NCI-H1417 (cell line): Measurements from ENCODE around the gene MS4A18.
"Not testable (repeated sequence)": the region's sequence is repeated elsewhere in the genome, so short reads cannot be mapped to it uniquely, and the experiment has no call there.

ENCODE experiments used
- DNase-seq, 3 experiments: peaks; one replicate each; lab custom pipeline; 2025; lab: John Stamatoyannopoulos, UW

MS4A18 gene

GRCh38 chr11:60724420-60724819, at the start of gene MS4A18:
TSS of gene MS4A18 (plus strand) at chr11:60724720.
- no peak for DNase-seq

- not testable (repeated sequence) for DNase-seq
Observed at GRCh38 chr11:60678231-60678630, 46.3 kb upstream of the MS4A18 start.

DNA sequence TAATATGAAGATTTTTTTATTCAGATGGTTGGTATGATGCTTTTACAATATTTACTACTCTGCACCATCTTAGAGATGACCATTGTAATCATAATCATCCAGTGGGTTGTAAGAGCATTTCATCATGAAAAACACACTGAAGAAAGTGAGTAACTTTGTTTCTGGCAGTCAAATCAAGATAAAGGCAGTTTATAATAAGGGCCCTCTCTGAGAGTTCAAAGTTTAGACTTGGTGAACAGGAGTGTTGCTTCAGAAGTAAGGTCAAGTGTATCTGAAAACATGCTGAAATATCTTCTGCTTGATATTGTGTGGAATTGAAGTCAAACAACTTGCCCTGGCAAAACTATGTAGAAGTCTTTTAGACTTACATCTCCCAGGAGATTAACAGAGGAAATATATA, 44.6 kb upstream of the MS4A18 start:
- no peak for DNase-seq

DNA sequence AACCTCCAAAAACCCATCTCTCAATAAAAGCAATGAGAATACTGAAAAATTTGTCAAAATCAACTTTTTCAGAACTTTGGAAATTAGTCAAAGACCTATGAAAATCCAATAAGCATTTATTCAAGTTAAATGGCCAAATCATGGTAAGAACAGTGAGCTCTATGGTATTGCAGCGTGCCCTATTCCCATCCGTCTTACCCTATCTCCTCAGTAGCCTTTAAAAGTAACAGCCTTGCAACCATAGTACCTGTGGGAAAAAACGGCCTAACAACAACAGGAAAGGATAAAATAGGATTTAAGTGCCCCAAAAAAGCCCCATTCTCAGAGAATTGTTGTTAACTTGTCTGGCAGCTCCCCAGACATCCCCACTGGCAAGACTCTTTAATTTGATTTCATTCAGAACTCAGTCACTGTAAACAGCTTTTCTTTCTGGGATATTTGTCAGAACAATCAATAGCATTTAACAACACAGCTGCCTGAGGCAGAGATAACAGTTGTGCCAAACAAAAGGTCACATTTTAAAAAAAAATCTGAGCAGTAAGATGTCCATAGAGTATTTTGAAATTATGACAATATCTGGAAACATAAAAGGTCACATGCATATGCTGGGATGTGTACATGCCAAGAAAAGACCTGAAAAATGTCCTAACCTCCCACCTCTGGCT, 43.9 kb upstream of the MS4A18 start:
- DNase-seq = no peak

DNA sequence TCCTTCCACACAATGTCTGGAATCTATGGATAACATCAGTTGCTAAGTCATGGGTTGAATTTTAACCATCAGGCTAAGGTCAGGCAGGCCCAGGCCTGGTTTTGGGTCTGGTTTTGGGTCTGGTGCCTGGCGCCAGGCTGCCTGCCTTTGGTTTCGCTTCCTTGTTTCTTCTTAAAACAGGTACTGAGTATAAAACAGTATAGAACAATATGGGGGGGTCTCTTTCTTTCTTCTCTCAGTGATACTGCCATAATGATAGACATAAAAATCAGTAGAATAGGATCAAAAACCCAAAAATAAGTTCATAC, 40.0 kb upstream of the MS4A18 start:
- DNase-seq = not testable (repeated sequence)

GRCh38 chr11:60691661-60692060, 32.9 kb upstream of the MS4A18 start:
- no peak for DNase-seq

GRCh38 chr11:60699284-60699691, 25.2 kb upstream of the MS4A18 start, which contains the start of gene MS4A8:
TSS of gene MS4A8 (plus strand) at chr11:60699612. CDS start at chr11:60700861, 1,249 bp downstream.
- peak; percentile 72 to 100 (median 94) for DNase-seq

- DNase-seq = no peak
Observed at GRCh38 chr11:60699936-60700335, 24.6 kb upstream of the MS4A18 start.

DNA sequence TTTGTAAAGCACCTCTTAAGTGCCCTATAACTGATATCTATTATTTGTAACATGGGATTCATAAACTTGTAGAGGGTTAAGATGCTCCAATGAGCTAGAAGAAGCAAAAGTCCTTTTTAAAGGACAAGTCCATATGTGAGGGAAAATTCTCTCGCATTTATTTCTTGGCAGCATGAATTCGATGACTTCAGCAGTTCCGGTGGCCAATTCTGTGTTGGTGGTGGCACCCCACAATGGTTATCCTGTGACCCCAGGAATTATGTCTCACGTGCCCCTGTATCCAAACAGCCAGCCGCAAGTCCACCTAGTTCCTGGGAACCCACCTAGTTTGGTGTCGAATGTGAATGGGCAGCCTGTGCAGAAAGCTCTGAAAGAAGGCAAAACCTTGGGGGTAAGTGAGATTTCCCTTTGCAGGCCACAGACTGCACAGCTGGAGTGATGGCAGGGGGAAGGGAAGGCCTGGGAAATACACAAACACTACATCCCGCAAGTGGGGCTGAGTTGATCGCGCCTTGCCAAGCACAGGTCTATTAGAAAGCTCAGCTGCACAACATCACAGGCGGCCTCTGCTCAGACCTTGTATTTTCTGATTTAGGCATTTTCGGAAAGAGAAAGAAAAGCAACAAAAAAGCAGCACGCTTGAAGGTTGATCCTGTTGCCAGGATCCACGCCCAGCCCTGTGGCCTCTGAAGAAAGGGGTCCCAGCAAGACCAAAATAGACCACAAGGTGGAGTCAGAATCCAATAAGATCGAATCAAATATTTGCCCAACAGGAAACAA, 23.6 kb upstream of the MS4A18 start:
- DNase-seq = peak; percentile 28 to 97 (median 89)

GRCh38 chr11:60701469-60701818, 23.1 kb upstream of the MS4A18 start:
- no peak for DNase-seq

GRCh38 chr11:60703374-60703773, 21.1 kb upstream of the MS4A18 start:
- DNase-seq = no peak

DNA sequence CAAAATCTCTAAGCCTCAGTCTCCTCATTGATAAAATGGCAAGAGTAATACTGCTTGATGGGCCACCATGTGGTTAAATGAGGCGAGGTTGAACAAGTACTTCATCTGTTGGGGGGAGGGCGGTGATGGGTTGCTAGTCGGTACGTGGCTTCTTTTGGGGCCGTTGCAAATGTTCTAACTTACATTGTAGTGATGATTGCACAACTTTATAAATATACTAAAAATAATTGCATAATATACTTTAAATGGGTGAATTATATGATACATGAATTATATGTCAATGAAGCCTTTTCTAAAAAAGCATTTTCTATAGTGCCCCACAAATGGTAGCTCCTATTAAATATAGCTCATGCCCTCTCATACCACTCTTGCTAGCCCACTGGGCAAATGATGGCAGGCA, 18.6 kb upstream of the MS4A18 start:
- no peak for DNase-seq

GRCh38 chr11:60706931-60707330, 17.6 kb upstream of the MS4A18 start:
- no peak for DNase-seq

GRCh38 chr11:60710482-60710881, 14.0 kb upstream of the MS4A18 start:
- peak in 1 of 3 experiments; percentile 31 for DNase-seq

- no peak for DNase-seq
Observed at GRCh38 chr11:60711276-60711675, 13.2 kb upstream of the MS4A18 start.

DNA sequence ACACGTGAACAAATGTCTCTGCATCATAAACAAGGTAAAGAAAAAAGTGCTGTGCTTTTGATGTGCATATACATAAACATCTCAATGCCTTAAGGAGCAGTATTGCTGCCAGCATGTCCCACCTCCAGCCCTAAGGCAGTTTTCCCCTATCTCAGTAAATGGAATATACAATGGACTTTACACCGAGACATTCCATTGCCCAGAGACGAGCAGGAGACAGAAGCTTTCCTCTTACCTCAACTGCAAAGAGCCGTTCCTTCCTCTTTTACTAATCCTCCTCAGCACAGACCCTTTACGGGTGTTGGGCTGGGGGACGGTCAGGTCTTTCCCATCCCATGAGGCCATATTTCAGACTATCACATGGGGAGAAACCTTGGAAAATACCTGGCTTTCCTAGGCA, 11.1 kb upstream of the MS4A18 start:
- DNase-seq = not testable (repeated sequence)

DNA sequence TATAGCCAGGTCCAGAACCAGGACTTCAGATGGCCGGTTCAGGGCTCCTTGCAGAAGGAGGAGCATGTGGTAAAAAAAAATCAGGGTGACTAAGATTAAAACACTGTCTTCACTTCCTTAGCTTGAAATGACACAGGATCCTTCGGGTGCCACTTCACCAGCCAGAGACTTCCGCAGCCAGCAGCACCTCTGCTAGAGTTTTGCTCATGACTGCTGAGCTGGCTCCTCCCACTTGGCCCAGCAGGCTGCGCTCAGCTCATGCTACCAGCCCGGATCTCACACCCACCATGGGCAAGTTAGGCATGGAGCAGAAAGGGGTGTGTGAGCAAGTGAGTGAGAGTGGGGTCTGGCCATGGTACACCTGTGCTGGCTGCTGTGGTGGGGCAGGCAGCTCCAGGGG, 6.6 kb upstream of the MS4A18 start:
- DNase-seq = no peak

DNA sequence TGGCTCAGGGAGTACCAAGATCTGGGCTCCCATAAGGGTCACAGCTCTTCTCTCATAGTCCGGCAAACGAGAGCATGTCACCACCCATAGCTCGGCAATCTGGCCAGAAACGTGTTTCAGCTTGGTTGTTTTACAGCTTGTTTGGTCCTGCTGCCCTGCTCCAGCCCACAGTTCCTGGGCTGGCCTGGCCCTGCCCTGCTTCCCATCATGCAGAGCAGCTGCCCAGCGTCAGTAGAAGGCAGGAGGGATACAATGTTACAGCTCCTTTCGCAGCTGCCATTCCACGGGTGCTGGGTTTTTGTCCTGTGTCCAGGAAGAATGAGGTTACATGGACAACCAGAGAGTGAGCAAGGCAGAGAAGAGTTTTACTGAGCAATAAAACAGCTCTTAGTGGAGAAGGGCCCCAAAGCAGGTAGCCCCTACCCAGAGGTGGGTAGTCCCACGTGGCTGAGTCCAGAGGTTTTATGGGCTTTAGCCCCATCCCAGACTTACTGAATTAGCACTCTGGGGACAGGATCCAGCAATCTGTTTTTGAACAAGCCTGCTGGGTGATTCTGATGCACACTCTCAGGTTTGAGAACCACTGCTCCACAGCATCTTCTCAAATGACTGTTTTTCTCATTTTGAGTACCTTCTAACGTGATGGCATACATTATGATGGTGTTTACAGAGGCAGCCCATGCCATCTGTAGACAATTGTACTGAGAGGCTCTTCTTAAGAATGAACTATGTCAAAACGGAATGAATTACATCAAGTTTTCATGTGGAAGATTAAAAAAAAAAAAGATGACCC, 5.8 kb upstream of the MS4A18 start:
- DNase-seq = no peak

DNA sequence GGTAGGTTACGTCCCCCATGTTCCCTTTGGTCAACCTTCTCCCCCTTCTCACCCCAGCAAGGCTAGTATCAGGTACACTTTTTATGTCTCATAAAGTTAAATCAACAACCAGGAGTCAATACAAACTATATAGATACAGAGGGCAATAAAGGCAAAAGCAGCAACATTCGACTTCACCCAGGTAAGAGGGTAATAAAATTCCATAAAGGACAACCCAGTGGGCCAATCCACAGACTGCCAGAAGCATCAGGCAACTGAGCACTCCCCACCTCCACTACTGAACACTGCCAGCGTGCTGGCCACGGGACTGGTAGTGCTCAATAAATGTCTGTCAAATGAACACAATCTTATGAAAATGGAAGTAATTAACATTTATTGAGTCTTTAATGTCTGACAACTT, 5.1 kb upstream of the MS4A18 start:
- DNase-seq = no peak

DNA sequence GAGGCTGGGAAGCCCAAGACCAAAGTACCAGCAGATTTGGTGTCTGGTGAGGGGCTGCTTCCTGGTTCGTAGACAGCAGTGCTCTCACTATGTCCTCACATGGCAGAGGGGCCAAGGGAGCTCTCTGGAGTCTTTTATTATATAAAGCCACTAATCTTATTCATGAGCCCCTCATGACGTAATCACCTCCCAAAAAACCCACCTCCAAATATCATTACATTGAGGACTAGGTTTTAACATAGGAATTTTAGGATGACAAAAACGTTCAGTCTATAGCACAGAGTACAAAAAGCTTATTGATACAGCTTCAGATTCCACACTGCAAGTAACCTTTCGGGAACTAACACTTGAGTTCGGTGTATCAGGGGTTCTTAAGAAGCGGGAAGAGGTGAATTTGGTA, 4.1 kb upstream of the MS4A18 start:
- no peak for DNase-seq

GRCh38 chr11:60725592-60725991, 1.1 kb downstream of the MS4A18 start:
- no peak for DNase-seq

DNA sequence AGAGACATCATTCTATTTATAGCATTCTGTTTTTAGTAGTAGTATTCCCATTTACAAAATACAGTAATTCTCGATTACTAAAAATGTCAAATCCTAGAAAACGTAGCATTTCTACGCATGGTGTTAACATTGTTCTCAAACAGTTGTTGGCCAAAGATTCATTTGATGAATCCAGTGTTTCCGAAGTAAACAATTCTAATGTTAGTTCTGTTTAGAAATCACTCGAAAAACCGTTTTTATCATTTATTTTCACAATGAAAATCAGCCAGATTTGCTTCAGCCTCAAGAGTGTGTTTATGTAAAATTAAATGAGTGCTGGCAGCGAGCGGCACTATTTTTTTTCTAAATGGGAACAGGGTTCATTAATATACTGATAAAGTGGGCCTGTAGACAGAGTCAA, 7.1 kb downstream of the MS4A18 start:
- DNase-seq = no peak

DNA sequence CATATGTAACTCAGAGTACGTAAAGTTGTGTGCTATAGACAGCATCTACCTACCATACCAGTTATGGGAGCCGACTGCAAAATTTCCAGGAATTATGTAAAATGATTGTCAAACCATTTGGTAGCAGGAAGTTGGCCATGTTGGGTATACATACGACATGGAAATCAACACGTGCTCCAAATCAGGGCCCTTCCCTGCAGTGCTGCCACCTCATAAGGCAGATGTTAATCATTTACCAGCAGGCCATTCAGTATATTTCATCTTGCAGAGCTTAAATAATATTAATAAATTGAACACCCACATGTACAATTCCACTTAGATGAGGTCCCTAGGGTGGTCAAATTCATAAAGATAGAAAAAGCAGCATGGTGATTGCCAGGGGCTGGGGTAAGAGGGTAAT, 9.8 kb downstream of the MS4A18 start:
- no peak for DNase-seq
